Gastrocnemius medialis (tissue), 4 donors: ENCODE data around the gene BATF2.

Experiments
- POLR2A ChIP-seq, 2 donors: fragments of 450-650 bp; IDR thresholded peaks; one replicate each; pipeline ENCODE4 v1.6.1; 2017; ENCODE audit warnings: antibody characterized with exemption in 2 of 2, mild to moderate bottlenecking in 2 of 2, moderate library complexity in 2 of 2
- TF ChIP-seq, protein P1 (sequence below), 5 experiments: fragments of 450-650 bp in 3 of 5; fragments of 200-600 bp in 2 of 5; sonication (generic) in 2 of 5; IDR thresholded peaks in 4 of 5; conservative IDR thresholded peaks in 1 of 5; 1 replicate in 4 of 5; 2 replicates in 1 of 5; pipeline ENCODE4 v1.5.1; 2016 to 2019; ENCODE audit warnings: antibody characterized with exemption in 5 of 5, mild to moderate bottlenecking in 3 of 5, moderate library complexity in 3 of 5

DNA sequence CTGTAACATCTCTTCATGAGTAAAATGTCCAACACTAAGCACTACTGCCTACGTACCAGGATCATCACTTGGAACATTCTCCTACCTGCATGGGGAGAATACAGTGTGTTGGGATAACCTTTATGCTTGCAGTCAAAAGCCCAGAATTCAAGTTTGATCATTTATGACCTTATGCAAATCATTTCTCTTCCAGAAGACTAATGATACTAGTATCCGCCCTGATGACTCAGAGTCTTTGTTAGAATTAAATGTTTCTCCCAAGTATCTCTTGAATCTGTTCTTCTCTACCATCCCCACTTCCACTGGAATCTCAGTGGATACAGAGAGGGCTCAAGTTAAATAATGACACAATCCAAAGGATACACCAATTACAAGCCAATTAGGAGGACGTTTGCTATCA lies 37.3 kb downstream of the BATF2 start:
- TF ChIP-seq, protein P1, sequence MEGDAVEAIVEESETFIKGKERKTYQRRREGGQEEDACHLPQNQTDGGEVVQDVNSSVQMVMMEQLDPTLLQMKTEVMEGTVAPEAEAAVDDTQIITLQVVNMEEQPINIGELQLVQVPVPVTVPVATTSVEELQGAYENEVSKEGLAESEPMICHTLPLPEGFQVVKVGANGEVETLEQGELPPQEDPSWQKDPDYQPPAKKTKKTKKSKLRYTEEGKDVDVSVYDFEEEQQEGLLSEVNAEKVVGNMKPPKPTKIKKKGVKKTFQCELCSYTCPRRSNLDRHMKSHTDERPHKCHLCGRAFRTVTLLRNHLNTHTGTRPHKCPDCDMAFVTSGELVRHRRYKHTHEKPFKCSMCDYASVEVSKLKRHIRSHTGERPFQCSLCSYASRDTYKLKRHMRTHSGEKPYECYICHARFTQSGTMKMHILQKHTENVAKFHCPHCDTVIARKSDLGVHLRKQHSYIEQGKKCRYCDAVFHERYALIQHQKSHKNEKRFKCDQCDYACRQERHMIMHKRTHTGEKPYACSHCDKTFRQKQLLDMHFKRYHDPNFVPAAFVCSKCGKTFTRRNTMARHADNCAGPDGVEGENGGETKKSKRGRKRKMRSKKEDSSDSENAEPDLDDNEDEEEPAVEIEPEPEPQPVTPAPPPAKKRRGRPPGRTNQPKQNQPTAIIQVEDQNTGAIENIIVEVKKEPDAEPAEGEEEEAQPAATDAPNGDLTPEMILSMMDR (IDR thresholded peaks at IDR 0.05 in 4 of 5, conservative IDR thresholded peaks at IDR 0.05 in 1 of 5): no peak
- TF ChIP-seq POLR2A (IDR thresholded peaks at IDR 0.05): no peak
